Right lobe of liver (tissue), 4 donors: ENCODE data around the gene CAMK2D.

Experiments
- POLR2A ChIP-seq: fragments of 450-650 bp; IDR thresholded peaks from one replicate; pipeline ENCODE4 v1.6.1; 2017; ENCODE audit warnings: antibody characterized with exemption, mild to moderate bottlenecking
- TF ChIP-seq, protein P1 (sequence below), 4 donors: fragments of 200-600 bp in 3 of 4; fragments of 450-650 bp in 1 of 4; IDR thresholded peaks; one replicate each; pipeline versions ENCODE4 v1.5.1 to v1.8.0; 2016 to 2022; ENCODE audit warnings: antibody characterized with exemption in 4 of 4, mild to moderate bottlenecking in 2 of 4
- donor health status: DM: no; HTN: no; CAD: no.
- donor health status: DM: no; HTN: no; CAD: no.
- donor health status: DM: no; HTN: yes; CAD: no.

DNA sequence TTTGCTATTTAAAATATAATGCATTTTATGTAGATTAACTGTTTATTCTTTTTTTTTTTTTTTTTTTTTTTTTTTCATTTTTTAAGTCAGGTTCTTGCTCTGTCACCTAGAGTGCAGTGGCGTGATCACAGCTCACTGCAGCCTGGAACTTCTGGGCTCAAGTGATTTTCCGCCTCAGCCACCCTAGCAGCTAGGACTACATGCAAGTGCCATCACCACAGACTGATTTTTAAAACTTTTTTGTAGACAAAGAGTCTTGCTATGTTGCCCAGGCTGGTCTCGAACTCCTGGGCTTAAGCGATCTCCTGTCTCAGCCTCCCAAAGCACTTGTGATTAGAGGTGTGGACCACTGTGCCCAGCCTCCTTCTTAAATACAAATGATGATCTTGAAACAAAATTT lies 159.9 kb downstream of the CAMK2D start:
- TF ChIP-seq, protein P1, sequence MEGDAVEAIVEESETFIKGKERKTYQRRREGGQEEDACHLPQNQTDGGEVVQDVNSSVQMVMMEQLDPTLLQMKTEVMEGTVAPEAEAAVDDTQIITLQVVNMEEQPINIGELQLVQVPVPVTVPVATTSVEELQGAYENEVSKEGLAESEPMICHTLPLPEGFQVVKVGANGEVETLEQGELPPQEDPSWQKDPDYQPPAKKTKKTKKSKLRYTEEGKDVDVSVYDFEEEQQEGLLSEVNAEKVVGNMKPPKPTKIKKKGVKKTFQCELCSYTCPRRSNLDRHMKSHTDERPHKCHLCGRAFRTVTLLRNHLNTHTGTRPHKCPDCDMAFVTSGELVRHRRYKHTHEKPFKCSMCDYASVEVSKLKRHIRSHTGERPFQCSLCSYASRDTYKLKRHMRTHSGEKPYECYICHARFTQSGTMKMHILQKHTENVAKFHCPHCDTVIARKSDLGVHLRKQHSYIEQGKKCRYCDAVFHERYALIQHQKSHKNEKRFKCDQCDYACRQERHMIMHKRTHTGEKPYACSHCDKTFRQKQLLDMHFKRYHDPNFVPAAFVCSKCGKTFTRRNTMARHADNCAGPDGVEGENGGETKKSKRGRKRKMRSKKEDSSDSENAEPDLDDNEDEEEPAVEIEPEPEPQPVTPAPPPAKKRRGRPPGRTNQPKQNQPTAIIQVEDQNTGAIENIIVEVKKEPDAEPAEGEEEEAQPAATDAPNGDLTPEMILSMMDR (IDR thresholded peaks at IDR 0.05), result no peak
- no peak for TF ChIP-seq POLR2A
